ENCODE data around the gene CATSPERD.

- TF ChIP-seq CTCF (IDR thresholded peaks at IDR 0.05; ENCODE audit: low read depth, low read length, missing input control) (no peak), RAD21 (IDR thresholded peaks at IDR 0.05) (no peak), JUND (IDR thresholded peaks at IDR 0.05) (no peak), REST (IDR thresholded peaks at IDR 0.05) (no peak), SP1 (IDR thresholded peaks at IDR 0.05) (no peak), NR2F2 (IDR thresholded peaks at IDR 0.05) (no peak), TAF1 (conservative IDR thresholded peaks at IDR 0.05) (no peak), ZBTB33 (IDR thresholded peaks at IDR 0.05) (no peak), FOXA1 (IDR thresholded peaks at IDR 0.05) (no peak), MAX (IDR thresholded peaks at IDR 0.05) (no peak)
These were observed 42.2 kb upstream of the CATSPERD start for GRCh38 chr19:5678071-5678718.

Measured in liver (tissue), 3 donors.